22Rv1 (cell line): ENCODE results near the gene A4GNT.

Experiments used
- ZFX ChIP-seq: fragments of 450-650 bp; IDR thresholded peaks from 2 replicates; pipeline ENCODE4 v1.6.1; 2017; ENCODE audit warnings: antibody characterized with exemption, borderline replicate concordance
- TF ChIP-seq, protein P1 (sequence below): fragments of 450-650 bp; IDR thresholded peaks from 2 replicates; pipeline ENCODE4 v1.5.1; 2017; ENCODE audit warnings: mild to moderate bottlenecking

DNA sequence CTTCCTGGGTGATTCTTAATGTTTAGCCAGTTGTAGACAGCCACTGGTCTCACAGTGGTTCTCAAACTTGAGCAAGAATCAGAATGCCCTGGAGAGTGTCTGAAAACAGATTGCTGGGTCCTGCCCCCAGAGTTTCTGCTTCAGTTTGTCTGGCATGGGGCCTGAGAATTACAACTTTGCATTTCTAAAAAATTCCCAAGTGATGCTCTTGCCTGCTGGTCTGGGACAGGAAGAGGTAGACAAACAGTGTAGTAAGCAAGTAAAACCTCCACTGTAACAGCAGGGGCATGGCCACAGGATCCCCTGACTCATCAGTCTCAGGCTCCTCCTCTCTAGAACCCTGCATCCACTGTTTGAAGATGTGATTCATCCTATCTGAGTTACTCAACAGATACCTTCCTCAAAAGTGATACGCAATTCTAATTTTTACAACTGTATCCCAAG is 53.3 kb downstream of the A4GNT start:
- TF ChIP-seq, protein P1, sequence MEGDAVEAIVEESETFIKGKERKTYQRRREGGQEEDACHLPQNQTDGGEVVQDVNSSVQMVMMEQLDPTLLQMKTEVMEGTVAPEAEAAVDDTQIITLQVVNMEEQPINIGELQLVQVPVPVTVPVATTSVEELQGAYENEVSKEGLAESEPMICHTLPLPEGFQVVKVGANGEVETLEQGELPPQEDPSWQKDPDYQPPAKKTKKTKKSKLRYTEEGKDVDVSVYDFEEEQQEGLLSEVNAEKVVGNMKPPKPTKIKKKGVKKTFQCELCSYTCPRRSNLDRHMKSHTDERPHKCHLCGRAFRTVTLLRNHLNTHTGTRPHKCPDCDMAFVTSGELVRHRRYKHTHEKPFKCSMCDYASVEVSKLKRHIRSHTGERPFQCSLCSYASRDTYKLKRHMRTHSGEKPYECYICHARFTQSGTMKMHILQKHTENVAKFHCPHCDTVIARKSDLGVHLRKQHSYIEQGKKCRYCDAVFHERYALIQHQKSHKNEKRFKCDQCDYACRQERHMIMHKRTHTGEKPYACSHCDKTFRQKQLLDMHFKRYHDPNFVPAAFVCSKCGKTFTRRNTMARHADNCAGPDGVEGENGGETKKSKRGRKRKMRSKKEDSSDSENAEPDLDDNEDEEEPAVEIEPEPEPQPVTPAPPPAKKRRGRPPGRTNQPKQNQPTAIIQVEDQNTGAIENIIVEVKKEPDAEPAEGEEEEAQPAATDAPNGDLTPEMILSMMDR: no peak
- no peak for TF ChIP-seq ZFX
